GM19452 (cell line): ENCODE data around the gene NOL3.

Experiments used
- ATAC-seq: cut with Tn5 transposase; IDR thresholded peaks from one replicate; pipeline ENCODE4 v1.9.1; 2021; ENCODE audit not compliant: unreplicated experiment

NOL3 gene

GRCh38 chr16:67169642-67170167 is 633 bp upstream of the NOL3 start:
- ATAC-seq, result no peak

- peak; percentile 8 for ATAC-seq
Measured at GRCh38 chr16:67170949-67171649, 761 bp downstream of the NOL3 start.

- ATAC-seq, result no peak
Measured at GRCh38 chr16:67173323-67173722, 3.0 kb downstream of the NOL3 start.

- peak; percentile 40 for ATAC-seq
Measured at GRCh38 chr16:67173808-67174705, 3.7 kb downstream of the NOL3 start.

GRCh38 chr16:67174706-67175231 is 4.4 kb downstream of the NOL3 start:
- ATAC-seq, result no peak

- no peak for ATAC-seq
Measured at GRCh38 chr16:67176662-67177061, 6.3 kb downstream of the NOL3 start.

- ATAC-seq, result no peak
Measured at GRCh38 chr16:67177743-67178699, 7.7 kb downstream of the NOL3 start.

- no peak for ATAC-seq
Measured at GRCh38 chr16:67179421-67180080, 9.2 kb downstream of the NOL3 start.

- ATAC-seq, result no peak
Measured at GRCh38 chr16:67180166-67180565, 9.8 kb downstream of the NOL3 start.

- ATAC-seq, result no peak
Measured at GRCh38 chr16:67181346-67181745, 11.0 kb downstream of the NOL3 start.

- ATAC-seq, result no peak
Measured at GRCh38 chr16:67182288-67182687, 11.9 kb downstream of the NOL3 start.

- no peak for ATAC-seq
Measured at GRCh38 chr16:67183284-67183626, 12.9 kb downstream of the NOL3 start.

GRCh38 chr16:67183627-67184452 is 13.5 kb downstream of the NOL3 start, which contains the start of gene MATCAP1:
TSS of gene MATCAP1 (minus strand) at chr16:67183963. CDS start at chr16:67180610, 3,353 bp downstream.
- ATAC-seq, result peak; percentile 90

GRCh38 chr16:67184453-67184994 is 14.2 kb downstream of the NOL3 start:
- peak; percentile 10 for ATAC-seq

- ATAC-seq, result no peak
Measured at GRCh38 chr16:67184995-67185650, 14.8 kb downstream of the NOL3 start.

- ATAC-seq, result no peak
Measured at GRCh38 chr16:67185651-67186134, 15.4 kb downstream of the NOL3 start.

- no peak for ATAC-seq
Measured at GRCh38 chr16:67186550-67186950, 16.2 kb downstream of the NOL3 start.
